CD4-positive, alpha-beta T cell (primary cell): ENCODE data around the gene SIL1. TPM values are rescaled to one million over a fixed set of nuclear protein-coding genes. Genes with fewer than 3 reads are reported as not detected.
"Not testable (repeated sequence)": the region's sequence is repeated elsewhere in the genome, so short reads cannot be mapped to it uniquely, and the experiment has no call there.

Experiments
- ATAC-seq: fragments of 200-7000 bp; cut with Tn5 transposase; one replicate; pipeline ENCODE4 v1.10.0; 2022; ENCODE audit warnings: mild to moderate bottlenecking; ENCODE audit not compliant: poor library complexity
- CTCF ChIA-PET: fragments of 350-600 bp; sonication (Branson Sonifier 250); formaldehyde crosslinking; loops from one replicate; lab custom pipeline; 2021; ENCODE audit warnings: antibody characterized with exemption, inconsistent platforms; lab: Charles Lee
- POLR2A ChIA-PET: fragments of 350-600 bp; sonication (Branson Sonifier 250); formaldehyde crosslinking; loops from one replicate; lab custom pipeline; 2021; ENCODE audit warnings: antibody characterized with exemption, inconsistent platforms; lab: Charles Lee
- DNase-seq, 14 experiments: peaks; one replicate each; pipeline ENCODE4 v3.0.0-alpha.2; 2013 to 2020; ENCODE audit warnings: mixed read lengths in 2 of 14
- H3K27ac ChIP-seq, 2 donors: one replicate each; pipeline versions ENCODE4 v1.5.1 to v1.7.0; 2013; ENCODE audit warnings: low read length in 2 of 2, low read depth in 1 of 2, mild to moderate bottlenecking in 1 of 2
- H3K27me3 ChIP-seq, 2 experiments: 1 replicate in 1 of 2; 2 replicates in 1 of 2; pipeline versions ENCODE4 v1.6.1 to v1.7.0; 2013; ENCODE audit warnings: low read length in 2 of 2, control low read depth in 1 of 2, mild to moderate bottlenecking in 1 of 2, moderate library complexity in 1 of 2; ENCODE audit not compliant: insufficient read depth in 2 of 2, control insufficient read depth in 1 of 2
- H3K36me3 ChIP-seq: one replicate; pipeline ENCODE4 v1.6.1; 2013; ENCODE audit warnings: low read length, control low read depth; ENCODE audit not compliant: insufficient read depth
- H3K4me1 ChIP-seq: one replicate; pipeline ENCODE4 v1.6.1; 2013; ENCODE audit warnings: low read length, control low read depth; ENCODE audit not compliant: insufficient read depth
- H3K4me3 ChIP-seq: one replicate; pipeline ENCODE4 v1.5.1; 2013; ENCODE audit warnings: mild to moderate bottlenecking, low read length, moderate library complexity
- H3K9me3 ChIP-seq, 2 experiments: 1 replicate in 1 of 2; 2 replicates in 1 of 2; pipeline versions ENCODE4 v1.6.1 to v1.7.0; 2013; ENCODE audit warnings: low read length in 2 of 2, mild to moderate bottlenecking in 2 of 2, control low read depth in 1 of 2, moderate library complexity in 1 of 2; ENCODE audit not compliant: control insufficient read depth in 1 of 2, insufficient read depth in 1 of 2
- H3K27ac Mint-ChIP-seq: one replicate; pipeline ENCODE4 v1.8.0; 2020; ENCODE audit warnings: mixed read lengths
- H3K27me3 Mint-ChIP-seq: one replicate; pipeline ENCODE4 v1.8.0; 2021; ENCODE audit warnings: mixed read lengths
- H3K36me3 Mint-ChIP-seq: one replicate; pipeline ENCODE4 v1.8.0; 2021; ENCODE audit warnings: low read depth, mixed read lengths
- H3K4me1 Mint-ChIP-seq: one replicate; pipeline ENCODE4 v1.8.0; 2021; ENCODE audit warnings: low read depth, mixed read lengths
- H3K4me3 Mint-ChIP-seq: one replicate; pipeline ENCODE4 v1.8.0; 2020; ENCODE audit warnings: mild to moderate bottlenecking, mixed read lengths
- H3K9me3 Mint-ChIP-seq: one replicate; pipeline ENCODE4 v1.8.0; 2020; ENCODE audit warnings: mixed read lengths
- CTCF ChIP-seq: fragments of 200-600 bp; IDR thresholded peaks from one replicate; pipeline ENCODE4 v1.8.0; 2022; ENCODE audit warnings: antibody characterized with exemption, mild to moderate bottlenecking
- intact Hi-C, 2 experiments: fragments of 100-400 bp; cut with DNase I in 1 of 2; cut with micrococcal nuclease in 1 of 2; formaldehyde crosslinking; loops; one replicate each; pipeline versions ENCODE4 v1.15.1 to v1.9.0; 2023 to 2025; cut with DNase I, micrococcal nuclease
- total RNA-seq, 174 experiments: library from RNA in 2 of 174; stranded (reverse) in 2 of 174; gene quantifications; one replicate each; pipeline ENCODE4 v1.2.3 and lab custom pipeline; 2021 to 2026

The SIL1 gene
- total RNA-seq, 2 experiments from 2014 or later = 5.6 to 9.2 TPM

GRCh38 chr5:139116100-139116655 is 82.0 kb downstream of the SIL1 start:
- Histone ChIP-seq H3K4me1 (no peaks in the 10 kb centered on the region), H3K4me3 (no peak overlapping the region), H3K27me3 (no peaks in the 10 kb centered on the region), H3K27ac (no peak overlapping the region), H3K9me3 (no peaks in the 10 kb centered on the region), H3K36me3 (peaks cover 34% of the 10 kb centered on the region)
- Mint-ChIP-seq H3K4me1 (no peaks in the 10 kb centered on the region), H3K27ac (no peak overlapping the region), H3K27me3 (peaks cover 3% of the 10 kb centered on the region), H3K4me3 (no peak overlapping the region), H3K9me3 (peaks cover 2% of the 10 kb centered on the region), H3K36me3 (peaks cover 15% of the 10 kb centered on the region)
- DNase-seq = no peak
- intact Hi-C loops = no loop called here
- no peak for ATAC-seq
- POLR2A ChIA-PET = no interaction called here
- no peak for TF ChIP-seq CTCF
- CTCF ChIA-PET = no interaction called here

GRCh38 chr5:139113892-139114291 is 84.3 kb downstream of the SIL1 start:
- no peak for TF ChIP-seq CTCF
- Histone ChIP-seq H3K4me3 (no peak overlapping the region), H3K27me3 (no peaks in the 10 kb centered on the region), H3K36me3 (peaks cover 16% of the 10 kb centered on the region), H3K4me1 (no peaks in the 10 kb centered on the region), H3K9me3 (no peaks in the 10 kb centered on the region), H3K27ac (no peak overlapping the region)
- Mint-ChIP-seq H3K4me1 (no peaks in the 10 kb centered on the region), H3K27me3 (peaks cover 4% of the 10 kb centered on the region), H3K27ac (no peak overlapping the region), H3K36me3 (peaks cover 9% of the 10 kb centered on the region), H3K9me3 (peaks cover 2% of the 10 kb centered on the region), H3K4me3 (no peak overlapping the region)
- POLR2A ChIA-PET = no interaction called here
- ATAC-seq (no peak), DNase-seq (no peak)
- intact Hi-C loops = no loop called here
- CTCF ChIA-PET = no interaction called here

- DNase-seq, ATAC-seq, H3K4me1 Mint-ChIP-seq, H3K9me3 Mint-ChIP-seq, H3K4me3 ChIP-seq, H3K9me3 ChIP-seq, H3K4me3 Mint-ChIP-seq, H3K27me3 ChIP-seq, H3K27ac Mint-ChIP-seq, H3K36me3 Mint-ChIP-seq, H3K36me3 ChIP-seq, POLR2A ChIA-PET, intact Hi-C loops, H3K27me3 Mint-ChIP-seq, CTCF ChIA-PET, H3K27ac ChIP-seq, H3K4me1 ChIP-seq: not testable (repeated sequence)
These were observed 85.8 kb downstream of the SIL1 start for GRCh38 chr5:139112362-139112761.

GRCh38 chr5:139110526-139111168 is 87.5 kb downstream of the SIL1 start:
- H3K27ac Mint-ChIP-seq = no peak overlapping the region
- DNase-seq = no peak
- Histone ChIP-seq H3K36me3 (no peaks in the 10 kb centered on the region), H3K27me3 (no peaks in the 10 kb centered on the region), H3K4me3 (no peak overlapping the region), H3K4me1 (no peaks in the 10 kb centered on the region), H3K27ac (no peak overlapping the region), H3K9me3 (no peaks in the 10 kb centered on the region)
- H3K4me3 Mint-ChIP-seq = no peak overlapping the region
- H3K9me3 Mint-ChIP-seq = peaks cover 2% of the 10 kb centered on the region
- intact Hi-C loops = no loop called here
- CTCF ChIA-PET = no interaction called here
- POLR2A ChIA-PET = no interaction called here
- H3K27me3 Mint-ChIP-seq = peaks cover 4% of the 10 kb centered on the region
- TF ChIP-seq CTCF = no peak
- peaks cover 5% of the 10 kb centered on the region for H3K36me3 Mint-ChIP-seq
- no peaks in the 10 kb centered on the region for H3K4me1 Mint-ChIP-seq
- ATAC-seq = no peak
